CD4-positive, alpha-beta T cell treated with Interleukin-1 beta for 1 hour (primary cell): ENCODE measurements around the gene TULP1.

ENCODE experiments used
- DNase-seq, 2 donors: peaks; one replicate each; pipeline ENCODE4 v3.0.0-alpha.2; 2020 to 2022

The TULP1 gene

DNA sequence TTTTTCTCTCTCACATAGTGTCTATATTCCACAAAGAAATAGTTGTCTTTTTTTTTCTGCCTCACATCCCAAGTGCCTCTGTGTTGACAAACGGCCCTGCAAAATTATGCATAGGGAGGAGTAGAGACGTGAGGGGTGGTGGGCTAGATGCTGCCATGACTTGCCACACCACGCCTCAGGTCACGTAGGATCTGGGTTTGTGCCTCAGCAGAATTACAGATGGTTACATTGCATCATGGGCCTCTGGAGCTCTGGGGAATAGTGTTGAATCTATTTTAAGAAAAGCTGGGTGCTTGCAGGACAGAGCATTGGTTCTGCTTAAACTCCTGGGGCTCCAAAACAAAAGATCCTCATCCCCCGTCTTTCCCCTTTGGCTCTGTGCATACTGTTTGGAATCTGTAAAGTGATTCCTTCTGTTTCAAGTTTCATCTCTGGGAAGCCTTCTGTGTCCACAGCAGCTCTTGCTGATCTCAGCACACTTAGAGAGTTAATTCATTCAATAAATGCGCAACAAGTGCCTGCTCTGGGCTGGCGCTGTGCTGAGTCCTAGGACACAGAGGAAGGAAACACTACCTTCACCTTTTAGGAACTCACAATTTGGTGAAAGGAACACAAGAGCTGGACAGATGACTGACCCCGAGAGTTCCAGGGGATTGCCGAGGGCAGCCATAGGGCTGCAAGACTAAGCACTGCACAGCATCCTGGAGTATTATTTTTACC, 58.1 kb downstream of the TULP1 start:
- DNase-seq: no peak

GRCh38 chr6:35453236-35453635, 59.5 kb downstream of the TULP1 start:
- DNase-seq: no peak

DNA sequence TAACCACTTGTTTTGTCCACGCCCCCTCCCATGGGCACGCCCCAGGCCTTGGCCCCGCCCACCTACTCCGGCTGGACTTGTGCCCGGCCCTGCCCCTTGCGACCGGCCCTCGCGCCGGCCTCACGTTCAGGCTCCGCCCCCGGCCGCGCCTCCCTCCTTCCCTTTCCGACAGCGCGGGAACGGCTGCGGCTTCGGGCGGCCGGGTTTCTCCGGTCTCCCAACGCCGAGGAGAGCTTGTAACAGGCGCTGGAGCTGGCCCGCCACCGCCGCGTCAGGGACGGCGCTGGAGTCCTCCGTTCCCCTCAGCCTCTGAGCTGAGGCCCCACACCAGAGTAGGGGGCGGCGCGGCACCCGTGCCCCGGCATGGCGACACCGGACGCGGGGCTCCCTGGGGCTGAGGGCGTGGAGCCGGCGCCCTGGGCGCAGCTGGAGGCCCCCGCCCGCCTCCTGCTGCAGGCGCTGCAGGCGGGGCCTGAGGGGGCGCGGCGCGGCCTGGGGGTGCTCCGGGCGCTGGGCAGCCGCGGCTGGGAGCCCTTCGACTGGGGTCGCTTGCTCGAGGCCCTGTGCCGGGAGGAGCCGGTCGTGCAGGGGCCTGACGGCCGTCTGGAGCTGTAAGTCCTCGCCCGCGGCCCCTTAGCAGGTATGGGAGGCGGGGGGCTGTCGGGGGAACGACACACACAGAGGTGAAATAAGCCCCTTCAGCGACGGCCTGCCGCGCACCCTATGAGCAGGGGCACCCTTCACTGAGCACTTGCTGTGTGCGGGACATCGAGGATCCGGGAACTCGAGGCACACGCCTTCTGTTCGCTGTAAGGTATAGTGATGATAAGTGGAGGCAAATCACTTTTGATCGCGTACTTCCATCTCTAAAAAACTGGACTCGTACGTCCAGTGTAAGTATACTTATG, 60.3 kb downstream of the TULP1 start, which contains the start of gene FANCE:
FANCE (plus strand) TSS at position 156 of the 908 bp plus-strand sequence; CDS start at position 364, 208 bp downstream.
- DNase-seq: peak; percentile 92 to 94

DNA sequence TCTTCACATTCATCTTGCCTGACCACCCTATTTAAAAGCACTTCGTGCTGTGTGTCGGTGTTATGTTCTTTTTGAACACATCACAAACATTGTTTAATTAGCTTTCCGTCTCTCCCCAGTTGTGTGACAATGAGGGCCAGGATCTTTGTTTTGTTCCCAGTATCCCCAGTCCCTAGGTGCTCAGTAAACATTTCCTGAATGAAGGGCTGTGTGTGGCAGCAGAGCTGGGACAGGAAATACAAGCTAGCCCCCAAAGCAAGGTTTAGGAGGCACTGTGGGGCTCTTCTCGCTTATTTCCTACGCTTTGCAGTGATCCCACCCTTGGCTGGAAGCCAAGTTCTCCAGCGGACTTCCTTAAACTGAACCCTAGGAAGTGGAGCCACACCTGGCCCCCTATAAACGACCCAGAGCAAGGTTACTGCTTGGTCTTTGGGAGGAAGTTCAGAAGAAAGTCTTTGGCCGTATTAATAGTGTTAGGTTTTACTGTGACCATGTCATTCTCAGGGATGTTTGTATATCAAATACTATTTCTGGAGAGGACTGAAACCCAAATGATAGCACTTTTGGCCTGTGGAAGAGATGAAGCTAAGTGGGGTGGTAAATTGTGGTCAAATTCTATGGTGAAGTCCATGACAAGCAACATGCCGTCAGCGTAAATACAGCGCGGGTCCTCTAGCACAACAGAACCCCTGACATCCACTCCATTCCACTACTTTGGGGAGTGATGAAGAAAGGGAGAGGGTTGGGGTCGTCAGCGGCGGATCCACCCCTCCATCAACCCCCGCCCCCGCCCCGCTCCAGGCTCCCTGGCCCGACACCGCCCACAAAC, 61.1 kb downstream of the TULP1 start:
- DNase-seq: no peak

DNA sequence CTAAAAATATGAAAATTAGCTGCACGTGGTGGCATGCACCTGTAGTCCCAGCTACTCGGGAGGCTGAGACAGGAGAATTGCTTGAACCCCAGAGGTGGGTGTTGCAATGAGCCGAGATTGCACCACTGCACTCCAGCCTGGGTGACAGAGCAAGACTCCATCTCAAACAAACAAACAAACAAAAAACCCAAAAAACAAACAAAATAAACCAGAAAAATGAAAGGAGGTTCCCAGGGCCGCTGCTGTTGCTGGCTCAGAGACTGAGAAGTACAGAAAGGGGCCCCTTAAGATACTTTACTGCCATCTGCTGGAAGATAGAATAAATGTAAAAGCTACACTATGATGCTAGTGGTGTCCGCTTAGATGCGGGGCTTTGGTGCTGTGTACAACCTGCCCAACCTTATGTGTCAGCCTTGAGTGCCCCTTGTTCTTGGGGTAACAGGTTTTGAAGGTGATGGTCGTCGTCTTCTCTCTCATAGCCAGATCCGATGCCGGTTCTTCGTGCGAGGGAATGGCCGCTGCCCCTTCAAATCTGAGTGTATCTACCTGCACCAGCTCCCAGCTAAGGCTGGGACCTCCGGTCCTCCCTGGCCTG, 63.3 kb downstream of the TULP1 start:
- peak; percentile 47 to 79 for DNase-seq

GRCh38 chr6:35448191-35448590, 64.5 kb downstream of the TULP1 start:
- DNase-seq: no peak
